H9 (cell line): ENCODE data around the gene UBE2E1. TPM values are rescaled to one million over a fixed set of nuclear protein-coding genes. Genes with fewer than 3 reads are reported as not detected.

Experiments
- DNase-seq: peaks from one replicate; pipeline ENCODE4 v3.0.0-alpha.2; 2017
- H2AFZ ChIP-seq: one replicate; pipeline ENCODE4 v1.6.1; 2013; ENCODE audit warnings: mild to moderate bottlenecking, low read length, control low read depth, moderate library complexity
- H2AK5ac ChIP-seq: 2 replicates; pipeline ENCODE4 v1.6.1; 2013; ENCODE audit warnings: low read length, control low read depth, mixed read lengths; ENCODE audit not compliant: insufficient read length
- H2BK120ac ChIP-seq: one replicate; pipeline ENCODE4 v1.6.1; 2013; ENCODE audit warnings: low read depth, mild to moderate bottlenecking, low read length, control low read depth, inconsistent platforms; ENCODE audit not compliant: poor library complexity, severe bottlenecking
- H2BK12ac ChIP-seq: 2 replicates; pipeline ENCODE4 v1.6.1; 2013; ENCODE audit warnings: low read length, control low read depth, mixed read lengths, low read depth; ENCODE audit not compliant: insufficient read length
- H2BK15ac ChIP-seq: 2 replicates; pipeline ENCODE4 v1.6.1; 2013; ENCODE audit warnings: low read depth, low read length, control low read depth
- H2BK20ac ChIP-seq: one replicate; pipeline ENCODE4 v1.6.1; 2013; ENCODE audit warnings: low read depth, mild to moderate bottlenecking, low read length, control low read depth, inconsistent platforms; ENCODE audit not compliant: poor library complexity, severe bottlenecking
- H2BK5ac ChIP-seq: 2 replicates; pipeline ENCODE4 v1.6.1; 2013; ENCODE audit warnings: low read length, control low read depth, mixed read lengths; ENCODE audit not compliant: insufficient read length
- H3K14ac ChIP-seq: 2 replicates; pipeline ENCODE4 v1.6.1; 2013; ENCODE audit warnings: low read length, control low read depth; ENCODE audit not compliant: insufficient read depth
- H3K18ac ChIP-seq: 2 replicates; pipeline ENCODE4 v1.6.1; 2013; ENCODE audit warnings: low read depth, mild to moderate bottlenecking, mixed read lengths, low read length, control low read depth; ENCODE audit not compliant: insufficient read length
- H3K23ac ChIP-seq: 2 replicates; pipeline ENCODE4 v1.6.1; 2013; ENCODE audit warnings: low read length, control low read depth, mixed read lengths, low read depth; ENCODE audit not compliant: insufficient read length
- H3K23me2 ChIP-seq: 2 replicates; pipeline ENCODE4 v1.6.1; 2013; ENCODE audit warnings: low read depth, mild to moderate bottlenecking, mixed read lengths, low read length, control low read depth; ENCODE audit not compliant: insufficient read length, poor library complexity, severe bottlenecking
- H3K27ac ChIP-seq: 2 replicates; pipeline ENCODE4 v1.5.1; 2013; ENCODE audit warnings: low read length, control low read depth, mixed read lengths, low read depth; ENCODE audit not compliant: insufficient read length
- H3K27me3 ChIP-seq: 2 replicates; pipeline ENCODE4 v1.6.1; 2013; ENCODE audit warnings: low read length, control low read depth, inconsistent platforms; ENCODE audit not compliant: insufficient read depth
- H3K4ac ChIP-seq: 2 replicates; pipeline ENCODE4 v1.6.1; 2013; ENCODE audit warnings: low read depth, mild to moderate bottlenecking, control low read depth, inconsistent platforms, low read length, moderate library complexity
- H3K4me1 ChIP-seq: 2 replicates; pipeline ENCODE4 v1.6.1; 2013; ENCODE audit warnings: low read length, control low read depth, inconsistent platforms; ENCODE audit not compliant: insufficient read depth
- H3K4me2 ChIP-seq: 2 replicates; pipeline ENCODE4 v1.6.1; 2013; ENCODE audit warnings: low read length, control low read depth, mixed read lengths; ENCODE audit not compliant: insufficient read length, insufficient read depth
- H3K56ac ChIP-seq: 2 replicates; pipeline ENCODE4 v1.6.1; 2013; ENCODE audit warnings: low read depth, mild to moderate bottlenecking, mixed read lengths, low read length, control low read depth; ENCODE audit not compliant: insufficient read length
- H3K79me1 ChIP-seq: 2 replicates; pipeline ENCODE4 v1.6.1; 2013; ENCODE audit warnings: low read depth, mild to moderate bottlenecking, moderate library complexity, low read length, control low read depth, inconsistent platforms; ENCODE audit not compliant: insufficient read depth, poor library complexity, severe bottlenecking
- H3K79me2 ChIP-seq: 2 replicates; pipeline ENCODE4 v1.6.1; 2013; ENCODE audit warnings: low read length, control low read depth, inconsistent platforms; ENCODE audit not compliant: insufficient read depth
- H3K9ac ChIP-seq: 2 replicates; pipeline ENCODE4 v1.6.1; 2013; ENCODE audit warnings: low read length, control low read depth, mixed read lengths; ENCODE audit not compliant: insufficient read length; ENCODE audit errors: extremely low read depth
- H3K9me3 ChIP-seq: one replicate; pipeline ENCODE4 v1.6.1; 2013; ENCODE audit warnings: low read depth, low read length, inconsistent platforms; ENCODE audit not compliant: control insufficient read depth
- H3T11ph ChIP-seq: one replicate; pipeline ENCODE4 v1.6.1; 2013; ENCODE audit warnings: mild to moderate bottlenecking, low read length, control low read depth, inconsistent platforms
- H4K20me1 ChIP-seq: one replicate; pipeline ENCODE4 v1.6.1; 2013; ENCODE audit not compliant: control insufficient read depth, insufficient read length, insufficient read depth
- H4K5ac ChIP-seq: 2 replicates; pipeline ENCODE4 v1.6.1; 2013; ENCODE audit warnings: low read depth, mild to moderate bottlenecking, mixed read lengths, low read length, control low read depth; ENCODE audit not compliant: insufficient read length
- H4K8ac ChIP-seq: replicated peaks from 2 replicates; pipeline ENCODE4 v1.6.1; 2013; ENCODE audit warnings: low read length, control low read depth, mixed read lengths, low read depth; ENCODE audit not compliant: insufficient read length
- H4K91ac ChIP-seq: 2 replicates; pipeline ENCODE4 v1.6.1; 2013; ENCODE audit warnings: low read depth, mild to moderate bottlenecking, moderate library complexity, mixed read lengths, low read length, control low read depth; ENCODE audit not compliant: insufficient read length
- H3K27ac Mint-ChIP-seq, 3 experiments: 2 replicates in 2 of 3; 3 replicates in 1 of 3; pipeline ENCODE4 v1.8.0; 2020 to 2021; ENCODE audit warnings: mixed read lengths in 3 of 3, mild to moderate bottlenecking in 1 of 3, moderate library complexity in 1 of 3
- H3K27me3 Mint-ChIP-seq: 2 replicates; pipeline ENCODE4 v1.8.0; 2021; ENCODE audit warnings: low read depth, mild to moderate bottlenecking, moderate library complexity, mixed read lengths
- H3K36me3 Mint-ChIP-seq, 3 experiments: 2 replicates in 2 of 3; 3 replicates in 1 of 3; pipeline ENCODE4 v1.8.0; 2020 to 2021; ENCODE audit warnings: low read depth in 3 of 3, mixed read lengths in 3 of 3; ENCODE audit not compliant: insufficient read depth in 1 of 3
- H3K4me1 Mint-ChIP-seq, 2 experiments: 2 replicates each; pipeline ENCODE4 v1.8.0; 2020; ENCODE audit warnings: mixed read lengths in 2 of 2
- H3K4me3 Mint-ChIP-seq, 2 experiments: 2 replicates in 1 of 2; 3 replicates in 1 of 2; pipeline ENCODE4 v1.8.0; 2020 to 2021; ENCODE audit warnings: mild to moderate bottlenecking in 2 of 2, mixed read lengths in 2 of 2, moderate library complexity in 1 of 2
- H3K9me3 Mint-ChIP-seq, 2 experiments: 2 replicates in 1 of 2; 3 replicates in 1 of 2; pipeline ENCODE4 v1.8.0; 2020; ENCODE audit warnings: mild to moderate bottlenecking in 2 of 2, mixed read lengths in 2 of 2, moderate library complexity in 1 of 2
- CTCF ChIP-seq: fragments of 200-600 bp; sonication (generic); conservative IDR thresholded peaks from 3 replicates; pipeline ENCODE4 v1.8.0; 2021; ENCODE audit warnings: antibody characterized with exemption, mild to moderate bottlenecking
- WGBS: extraction: QIAGEN DNeasy Blood & Tissue Kit; methylation state at CpG from one replicate; pipeline ENCODE4 v1.1.7; 2013; ENCODE audit warnings: missing lambda C conversion rate, low lambda C conversion rate, mixed read lengths; ENCODE audit not compliant: insufficient read length; ENCODE audit errors: extremely low coverage; 5-methylcytosine and 5-hydroxymethylcytosine counted together
- total RNA-seq: library from RNA; stranded (reverse); gene quantifications from 2 replicates; pipeline ENCODE4 v1.2.1, GENCODE V29; 2021

The UBE2E1 gene
- total RNA-seq, 1 experiment from 2014 or later = 142 TPM

DNA sequence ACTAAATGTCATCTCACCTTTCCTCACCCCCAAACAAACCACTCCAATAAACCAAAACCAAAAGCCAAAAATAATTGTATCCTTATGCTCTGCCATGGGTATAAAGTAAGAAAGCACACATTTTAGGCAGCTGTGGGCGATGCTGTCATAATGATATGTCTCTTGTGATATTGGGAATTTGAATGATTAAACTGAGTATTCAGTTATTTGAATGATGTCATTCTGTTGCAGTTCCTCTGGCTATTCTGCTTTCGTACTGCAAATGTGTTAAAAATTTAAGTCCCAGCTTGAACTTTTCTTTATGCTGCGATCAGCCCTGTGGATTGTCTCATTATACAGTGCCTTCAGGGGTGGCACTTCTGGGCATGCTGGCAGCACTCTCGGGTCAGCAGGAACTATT is 128.5 kb downstream of the UBE2E1 start:
- no CpG with 5 or more reads among the region's 4 CpGs for WGBS
- H4K8ac ChIP-seq = no peak overlapping the region
- H2BK120ac ChIP-seq = no peak overlapping the region

More for the DNA sequence above, 128.5 kb downstream of the UBE2E1 start:
- no peak overlapping the region for H3K23ac ChIP-seq
- no peaks in the 10 kb centered on the region for H4K20me1 ChIP-seq
- no peak overlapping the region for H3K27ac Mint-ChIP-seq
- no peak overlapping the region for H3K4me2 ChIP-seq
- no peak overlapping the region for H3K4me3 Mint-ChIP-seq
- H2BK5ac ChIP-seq = no peak overlapping the region
- H3K27me3 Mint-ChIP-seq = no peaks in the 10 kb centered on the region; the same call in 1 of the 2 replicates
- H2AFZ ChIP-seq = no peak overlapping the region
- no peak overlapping the region for H4K5ac ChIP-seq
- no peak overlapping the region for H2BK20ac ChIP-seq
- H3K18ac ChIP-seq = no peak overlapping the region
- H3K9me3 Mint-ChIP-seq = no peaks in the 10 kb centered on the region
- no peak overlapping the region for H2BK15ac ChIP-seq
- no peaks in the 10 kb centered on the region for H3K23me2 ChIP-seq
- H3K56ac ChIP-seq = no peak overlapping the region
- no peak overlapping the region for H3K27ac ChIP-seq
- H3K79me2 ChIP-seq = no peaks in the 10 kb centered on the region
- TF ChIP-seq CTCF = no peak
- H2BK12ac ChIP-seq = no peak overlapping the region
- H3K4me1 Mint-ChIP-seq = peaks cover 9 to 10% of the 10 kb centered on the region in 2 experiments
- DNase-seq = no peak
- H3K4ac ChIP-seq = no peak overlapping the region
- no peaks in the 10 kb centered on the region for H3K4me1 ChIP-seq
- H3K14ac ChIP-seq = no peak overlapping the region
- no peaks in the 10 kb centered on the region for H3K36me3 Mint-ChIP-seq
- H3T11ph ChIP-seq = no peak overlapping the region
- no peak overlapping the region for H2AK5ac ChIP-seq
- H3K9ac ChIP-seq = no peak overlapping the region
- no peak overlapping the region for H4K91ac ChIP-seq
- H3K9me3 ChIP-seq = no peaks in the 10 kb centered on the region
- H3K27me3 ChIP-seq = no peaks in the 10 kb centered on the region
- H3K79me1 ChIP-seq = no peaks in the 10 kb centered on the region
